NB4 (cell line): ENCODE measurements around the gene ZNF600.

Experiments
- TF ChIP-seq, protein P1 (sequence below): IDR thresholded peaks from one replicate; pipeline ENCODE4 v1.5.1; 2012; ENCODE audit warnings: low read depth, low read length
- TF ChIP-seq, protein P2 (sequence below): IDR thresholded peaks from 2 replicates; pipeline ENCODE4 v1.6.1; 2011; ENCODE audit warnings: low read depth, low read length

DNA sequence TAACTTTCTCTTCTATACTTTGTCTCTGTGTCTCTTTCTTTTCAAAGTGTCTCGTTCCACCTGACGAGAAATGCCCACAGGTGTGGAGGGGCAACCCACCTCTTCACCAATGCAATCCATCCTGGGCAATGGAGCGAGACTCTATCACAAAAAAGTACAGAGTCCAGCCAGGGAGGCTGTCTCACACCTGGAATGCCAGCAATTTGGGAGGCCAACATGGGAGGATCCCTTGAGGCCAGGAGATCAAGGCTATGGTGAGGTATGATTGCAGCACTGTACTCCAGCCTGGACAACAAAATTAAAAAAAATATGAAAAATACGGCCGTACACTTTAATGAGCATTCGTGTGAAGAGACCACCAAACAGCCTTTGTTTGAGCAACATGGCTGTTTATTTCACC lies 2.8 kb upstream of the ZNF600 start:
- TF ChIP-seq, protein P1, sequence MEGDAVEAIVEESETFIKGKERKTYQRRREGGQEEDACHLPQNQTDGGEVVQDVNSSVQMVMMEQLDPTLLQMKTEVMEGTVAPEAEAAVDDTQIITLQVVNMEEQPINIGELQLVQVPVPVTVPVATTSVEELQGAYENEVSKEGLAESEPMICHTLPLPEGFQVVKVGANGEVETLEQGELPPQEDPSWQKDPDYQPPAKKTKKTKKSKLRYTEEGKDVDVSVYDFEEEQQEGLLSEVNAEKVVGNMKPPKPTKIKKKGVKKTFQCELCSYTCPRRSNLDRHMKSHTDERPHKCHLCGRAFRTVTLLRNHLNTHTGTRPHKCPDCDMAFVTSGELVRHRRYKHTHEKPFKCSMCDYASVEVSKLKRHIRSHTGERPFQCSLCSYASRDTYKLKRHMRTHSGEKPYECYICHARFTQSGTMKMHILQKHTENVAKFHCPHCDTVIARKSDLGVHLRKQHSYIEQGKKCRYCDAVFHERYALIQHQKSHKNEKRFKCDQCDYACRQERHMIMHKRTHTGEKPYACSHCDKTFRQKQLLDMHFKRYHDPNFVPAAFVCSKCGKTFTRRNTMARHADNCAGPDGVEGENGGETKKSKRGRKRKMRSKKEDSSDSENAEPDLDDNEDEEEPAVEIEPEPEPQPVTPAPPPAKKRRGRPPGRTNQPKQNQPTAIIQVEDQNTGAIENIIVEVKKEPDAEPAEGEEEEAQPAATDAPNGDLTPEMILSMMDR = no peak
- TF ChIP-seq, protein P2, sequence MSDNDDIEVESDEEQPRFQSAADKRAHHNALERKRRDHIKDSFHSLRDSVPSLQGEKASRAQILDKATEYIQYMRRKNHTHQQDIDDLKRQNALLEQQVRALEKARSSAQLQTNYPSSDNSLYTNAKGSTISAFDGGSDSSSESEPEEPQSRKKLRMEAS = no peak
